ENCODE results near the gene TPCN2.

The TPCN2 gene

DNA sequence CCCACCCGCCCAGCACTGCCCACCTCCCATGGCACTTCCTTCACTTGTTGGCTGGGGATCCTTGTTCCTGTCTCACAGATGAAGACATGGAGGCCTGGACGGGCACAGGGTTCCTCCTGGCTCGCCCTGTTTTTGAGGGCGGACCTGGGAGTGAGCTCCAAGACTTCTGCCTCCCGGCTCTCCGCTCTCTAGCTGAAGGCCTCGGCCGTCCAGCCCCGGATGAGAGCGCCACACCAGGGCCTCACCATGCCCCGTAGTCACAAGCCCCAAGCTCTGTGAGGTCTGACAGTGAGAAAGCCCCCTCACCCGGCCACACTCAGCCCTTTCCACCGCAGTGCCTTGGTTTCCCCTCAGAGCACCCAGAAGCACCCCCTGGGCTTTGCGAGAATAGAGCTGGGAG lies 9.1 kb downstream of the TPCN2 start:
- no peak for DNase-seq (ENCODE audit: low read depth in 2 of 2)

DNA sequence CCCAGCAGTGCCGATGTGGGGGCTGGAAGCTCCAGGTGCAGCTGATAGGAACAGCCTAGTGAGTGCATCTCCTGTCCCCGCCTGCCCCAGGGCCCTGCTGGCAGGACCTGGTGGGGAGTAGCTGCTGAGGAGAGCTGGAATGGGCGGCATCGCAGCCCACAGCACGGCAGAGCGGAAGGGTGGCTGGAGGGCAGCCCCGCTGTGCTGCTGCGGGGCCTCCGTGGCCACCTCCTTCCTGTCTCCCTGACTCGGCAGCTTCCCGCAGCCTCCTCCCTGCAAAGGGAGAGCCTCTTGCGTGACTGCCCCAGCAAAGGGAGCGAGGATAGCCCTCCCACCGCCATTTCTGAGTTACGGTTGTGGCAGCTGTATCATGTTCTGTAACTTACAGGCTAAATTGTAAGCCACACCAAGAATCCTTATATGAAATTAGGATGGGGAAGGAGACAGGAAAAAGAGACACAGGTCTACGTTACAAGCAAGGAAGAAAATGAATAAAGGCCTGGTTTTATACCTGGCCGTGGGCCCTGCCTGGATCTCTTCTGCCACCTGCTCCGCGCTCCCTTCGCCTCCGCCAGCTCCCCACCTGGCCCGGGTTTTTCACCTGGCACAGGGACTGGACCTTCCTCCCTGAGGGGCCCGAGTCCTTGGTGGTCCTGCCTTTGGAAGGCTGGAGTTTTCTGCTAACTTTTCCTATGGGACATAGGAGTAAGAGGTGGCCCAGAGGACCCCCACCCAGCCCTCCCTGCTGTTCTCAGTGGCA lies 10.0 kb downstream of the TPCN2 start:
- no peak for DNase-seq (ENCODE audit: low read depth in 2 of 2)

DNA sequence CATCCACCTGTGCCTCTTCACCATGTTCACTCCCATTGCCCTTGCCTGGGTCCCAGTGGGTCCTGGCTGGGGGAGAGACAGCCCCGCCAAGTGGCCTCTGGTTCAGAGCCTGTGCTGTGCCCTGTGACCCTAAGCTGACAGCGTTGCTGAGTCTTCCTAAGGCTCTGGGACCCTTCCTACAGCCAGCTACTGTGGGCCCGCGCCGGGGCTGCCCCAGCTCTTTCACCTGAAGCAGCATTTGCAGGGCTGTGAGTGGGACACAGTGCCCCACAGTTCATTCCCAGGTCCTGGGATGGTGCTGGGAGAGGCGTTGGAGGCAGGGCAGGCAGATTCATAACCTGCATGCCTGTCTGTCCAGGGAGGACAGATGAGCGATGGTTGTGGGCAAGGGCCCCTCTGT lies 10.7 kb downstream of the TPCN2 start:
- no peak for DNase-seq (ENCODE audit: low read depth in 2 of 2)

DNA sequence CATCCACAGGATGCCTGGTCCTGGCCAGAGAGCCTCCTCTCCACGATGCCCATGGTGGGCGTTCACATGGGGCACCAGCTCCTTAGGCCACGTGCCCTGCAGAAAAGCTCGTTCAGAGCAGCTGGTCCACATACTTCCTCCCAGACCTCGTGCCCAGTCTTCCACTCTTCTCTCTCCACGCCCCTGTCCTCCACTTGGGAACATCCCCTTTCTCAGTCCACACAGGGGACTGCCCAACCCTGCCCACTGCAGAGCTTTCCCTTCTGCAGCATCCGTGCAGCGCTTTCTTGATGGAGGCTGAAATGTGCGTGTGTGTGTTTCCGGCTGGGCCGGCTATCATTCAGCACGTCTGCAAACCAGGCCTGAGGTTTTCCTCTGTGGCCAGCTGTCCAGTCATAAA lies 11.3 kb downstream of the TPCN2 start:
- DNase-seq (ENCODE audit: low read depth in 2 of 2), result no peak

DNA sequence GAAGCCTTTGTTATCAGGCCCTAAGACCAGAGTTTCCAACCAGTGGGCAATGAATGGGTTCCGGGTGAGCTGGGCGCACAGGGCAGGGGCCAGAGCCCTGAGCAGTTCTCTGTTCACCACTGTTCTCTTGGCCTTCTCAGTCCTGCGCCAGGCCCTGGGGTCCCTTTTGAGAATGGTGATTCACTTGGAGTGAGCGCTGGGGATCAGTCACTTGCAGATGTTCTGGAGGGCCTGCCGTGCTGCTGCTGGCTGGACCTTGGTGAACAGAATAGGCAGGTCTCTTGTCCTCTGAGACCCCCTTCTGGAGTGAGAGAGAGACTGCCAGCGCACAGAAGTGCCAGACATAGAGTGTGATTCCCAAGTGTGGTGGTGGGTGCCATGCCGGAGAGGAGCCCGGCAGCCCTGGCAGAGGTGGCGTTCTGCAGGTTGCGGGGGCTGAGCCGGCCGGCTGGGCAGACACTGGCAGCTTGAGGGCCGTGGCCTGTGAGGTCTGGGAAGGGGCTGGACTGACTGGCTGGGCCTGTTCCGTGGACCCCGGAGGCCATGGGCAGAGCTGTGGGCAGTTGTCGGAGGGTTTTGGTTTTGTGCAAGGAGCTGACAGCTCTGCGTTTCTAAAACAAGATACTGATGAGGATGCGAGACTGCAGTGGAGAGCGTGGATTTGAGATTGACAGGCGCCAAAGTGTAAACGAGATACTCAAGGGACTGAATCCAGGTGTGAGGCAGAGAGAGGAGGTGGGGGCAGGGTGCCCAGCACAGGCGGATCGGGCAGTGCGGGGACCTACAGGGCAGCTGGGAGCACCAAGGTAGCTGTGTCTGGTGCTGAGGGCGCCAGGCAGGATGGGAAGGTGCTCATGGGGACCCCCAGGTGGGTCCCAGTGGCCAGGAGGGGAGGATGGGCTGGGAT lies 12.3 kb downstream of the TPCN2 start:
- DNase-seq (ENCODE audit: low read depth in 2 of 2), result no peak

DNA sequence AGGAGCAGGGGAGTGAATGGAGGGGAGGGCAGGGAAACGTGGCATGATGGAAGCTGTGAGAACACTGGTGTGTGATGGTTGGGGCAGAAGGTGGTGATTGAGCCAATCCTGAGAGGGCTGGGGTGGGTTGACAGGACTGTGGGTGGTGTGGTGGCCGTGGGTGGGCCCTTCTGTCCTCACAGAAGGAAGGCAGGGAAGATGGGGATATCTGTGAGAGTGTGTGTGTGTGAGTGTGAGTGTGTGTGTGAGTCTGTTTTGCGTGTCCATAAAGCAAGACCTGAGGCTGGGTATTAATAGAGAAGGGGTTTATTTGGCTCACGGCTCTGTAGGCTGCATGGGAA lies 13.0 kb downstream of the TPCN2 start:
- no peak for DNase-seq (ENCODE audit: low read depth in 2 of 2)

DNA sequence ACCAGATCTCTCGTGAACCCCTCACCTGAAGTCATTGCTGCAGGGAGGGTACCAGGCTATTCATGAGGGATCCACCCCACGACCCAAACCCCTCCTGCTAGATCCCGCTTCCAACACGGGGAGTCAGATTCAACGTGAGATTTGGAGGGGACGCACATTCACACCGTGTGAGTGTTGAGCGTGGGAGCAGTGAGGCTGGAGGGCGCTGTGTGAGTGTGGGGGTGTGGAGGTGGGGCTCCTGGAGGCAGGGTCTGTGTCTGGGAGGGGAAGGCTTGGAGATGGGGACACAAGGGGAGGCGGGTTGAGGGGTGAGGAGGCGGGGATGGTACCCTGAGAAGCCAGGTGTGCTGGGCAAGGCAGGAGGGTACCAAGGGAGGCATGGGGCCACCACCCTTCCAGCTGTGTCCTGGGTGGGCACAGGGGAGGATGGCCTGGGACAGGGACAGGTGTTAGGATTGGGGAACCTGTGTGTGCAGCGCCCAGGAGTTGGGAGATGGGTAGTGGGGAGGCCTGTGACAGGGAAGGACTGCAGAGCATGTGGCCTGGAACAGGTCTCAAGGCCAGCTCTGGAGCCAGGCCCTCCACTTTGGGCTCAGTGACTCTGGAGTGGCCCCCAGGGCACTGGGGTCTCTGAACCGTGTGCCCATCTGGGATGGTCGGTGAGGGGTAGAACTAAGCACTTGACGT lies 13.6 kb downstream of the TPCN2 start:
- DNase-seq (ENCODE audit: low read depth in 2 of 2), result no peak

DNA sequence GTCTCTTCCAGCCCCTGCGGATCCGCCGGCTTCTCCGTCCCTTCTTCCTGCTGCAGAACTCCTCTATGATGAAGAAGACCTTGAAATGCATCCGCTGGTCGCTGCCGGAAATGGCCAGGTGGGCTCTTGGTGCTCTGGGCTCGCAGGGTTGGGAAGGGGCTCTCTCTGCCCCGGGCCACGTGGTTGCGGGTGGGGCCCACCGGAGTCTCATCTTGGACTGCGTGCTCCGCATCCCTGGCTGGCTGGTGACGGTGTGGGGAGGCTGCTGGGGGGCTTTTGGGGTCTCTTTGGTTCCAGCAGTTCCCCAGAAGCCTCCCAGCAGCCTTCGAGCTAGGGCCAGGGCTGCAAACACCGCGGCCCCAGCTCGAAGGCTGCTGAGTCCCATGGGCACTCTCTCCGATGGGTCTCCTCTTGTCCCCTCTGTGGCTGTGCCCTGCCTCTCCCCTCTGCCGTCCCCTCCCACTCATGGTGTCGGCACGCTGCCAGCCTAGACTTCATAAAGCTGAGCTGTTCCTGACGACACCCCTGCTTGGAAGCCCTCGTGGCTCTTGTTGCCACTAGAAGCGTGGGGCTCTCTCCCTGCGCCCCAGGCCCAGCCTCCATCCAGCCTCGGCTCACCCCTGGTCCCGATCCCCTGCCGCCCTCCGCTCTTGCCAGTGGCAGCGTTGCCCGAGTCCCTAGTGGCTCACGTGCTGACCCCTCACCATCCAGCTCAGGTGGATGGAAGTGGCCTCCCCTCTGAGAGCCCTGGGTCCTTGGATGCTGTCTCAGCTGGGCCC lies 14.3 kb downstream of the TPCN2 start:
- no peak for DNase-seq (ENCODE audit: low read depth in 2 of 2)

DNA sequence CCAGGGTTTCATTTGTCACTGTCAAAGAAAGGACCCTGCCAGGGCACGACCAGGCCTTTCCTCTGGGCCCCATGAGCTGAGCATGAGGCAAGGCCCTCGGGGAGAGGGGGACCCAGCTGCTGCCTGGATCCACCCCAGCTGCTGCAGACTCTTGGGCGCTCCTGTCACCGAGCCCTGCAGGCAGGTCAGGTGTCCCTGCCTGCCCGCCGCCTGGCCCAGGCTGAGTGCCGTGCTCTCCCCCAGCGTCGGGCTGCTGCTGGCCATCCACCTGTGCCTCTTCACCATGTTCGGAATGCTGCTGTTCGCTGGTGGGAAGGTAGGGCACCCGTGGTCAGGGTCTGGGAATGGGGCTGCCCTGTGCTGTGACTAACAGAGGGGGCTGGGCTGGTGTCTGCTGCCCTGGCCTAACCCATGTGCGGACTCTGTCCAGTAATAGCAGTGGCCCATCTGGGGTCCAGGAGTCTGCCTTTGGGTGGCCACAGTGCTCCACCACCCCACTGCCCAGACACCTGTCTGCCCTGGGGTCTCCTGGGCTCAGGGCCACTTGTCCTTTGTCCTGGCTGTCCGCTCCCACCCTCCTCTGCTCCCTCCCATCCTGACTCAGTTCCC lies 15.0 kb downstream of the TPCN2 start:
- DNase-seq (ENCODE audit: low read depth in 2 of 2), result no peak

DNA sequence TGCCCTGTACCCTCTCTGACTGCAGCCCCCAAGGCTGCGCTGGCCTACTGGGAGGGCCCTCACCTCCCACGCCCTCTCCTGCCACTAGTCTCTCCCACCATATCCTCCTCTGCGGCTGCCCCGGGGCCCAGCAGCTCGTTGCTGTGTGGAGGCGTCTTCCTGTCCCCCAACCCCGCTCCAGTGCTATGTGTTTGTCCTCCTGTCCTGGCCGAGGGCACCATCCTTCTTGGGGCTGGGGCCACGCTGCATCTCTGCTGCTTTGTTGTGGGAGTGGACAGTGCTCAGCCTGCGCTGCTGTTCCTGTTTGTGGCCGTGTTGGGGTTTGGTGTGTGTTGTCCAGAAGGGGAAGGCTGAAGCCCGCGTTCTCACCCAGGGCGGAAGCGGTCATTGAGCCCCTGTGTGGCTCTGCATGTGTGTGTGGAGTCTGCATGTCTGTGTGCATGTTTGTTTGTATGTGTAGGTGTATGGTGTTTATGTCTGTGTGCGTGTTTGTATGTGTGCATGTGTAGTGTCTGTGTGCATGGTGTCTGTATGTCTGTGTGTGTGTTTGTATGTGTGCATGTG lies 15.7 kb downstream of the TPCN2 start:
- DNase-seq (ENCODE audit: low read depth in 2 of 2), result no peak

DNA sequence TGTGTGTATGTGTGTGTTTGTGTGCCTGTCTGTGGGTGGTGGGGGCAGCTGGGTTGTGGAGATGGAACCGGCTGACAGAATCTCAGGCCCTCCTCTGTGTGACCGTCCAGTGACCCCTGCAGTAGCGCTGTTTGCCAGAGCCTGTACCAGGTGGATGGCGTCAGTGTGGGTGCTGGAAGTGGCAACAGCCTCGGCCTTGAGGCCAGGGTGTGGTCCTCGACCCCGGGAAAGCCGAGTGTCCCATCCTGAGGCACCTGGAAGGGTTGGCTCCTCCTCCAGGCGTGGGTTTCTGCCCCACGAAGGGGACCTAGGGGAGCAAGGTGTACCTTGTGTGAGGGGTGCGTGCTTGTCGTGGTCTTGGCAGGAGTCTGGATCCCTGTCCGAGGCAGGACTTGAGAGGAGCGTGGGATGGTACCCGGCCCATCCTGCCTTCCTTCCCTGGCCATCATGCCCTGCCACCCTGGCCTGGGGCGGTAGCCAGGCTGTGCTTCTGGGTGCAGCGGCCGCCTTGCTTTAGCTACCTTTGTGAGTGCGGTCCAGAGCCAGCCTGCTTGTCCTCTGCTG lies 16.5 kb downstream of the TPCN2 start:
- no peak for DNase-seq (ENCODE audit: low read depth in 2 of 2)

DNA sequence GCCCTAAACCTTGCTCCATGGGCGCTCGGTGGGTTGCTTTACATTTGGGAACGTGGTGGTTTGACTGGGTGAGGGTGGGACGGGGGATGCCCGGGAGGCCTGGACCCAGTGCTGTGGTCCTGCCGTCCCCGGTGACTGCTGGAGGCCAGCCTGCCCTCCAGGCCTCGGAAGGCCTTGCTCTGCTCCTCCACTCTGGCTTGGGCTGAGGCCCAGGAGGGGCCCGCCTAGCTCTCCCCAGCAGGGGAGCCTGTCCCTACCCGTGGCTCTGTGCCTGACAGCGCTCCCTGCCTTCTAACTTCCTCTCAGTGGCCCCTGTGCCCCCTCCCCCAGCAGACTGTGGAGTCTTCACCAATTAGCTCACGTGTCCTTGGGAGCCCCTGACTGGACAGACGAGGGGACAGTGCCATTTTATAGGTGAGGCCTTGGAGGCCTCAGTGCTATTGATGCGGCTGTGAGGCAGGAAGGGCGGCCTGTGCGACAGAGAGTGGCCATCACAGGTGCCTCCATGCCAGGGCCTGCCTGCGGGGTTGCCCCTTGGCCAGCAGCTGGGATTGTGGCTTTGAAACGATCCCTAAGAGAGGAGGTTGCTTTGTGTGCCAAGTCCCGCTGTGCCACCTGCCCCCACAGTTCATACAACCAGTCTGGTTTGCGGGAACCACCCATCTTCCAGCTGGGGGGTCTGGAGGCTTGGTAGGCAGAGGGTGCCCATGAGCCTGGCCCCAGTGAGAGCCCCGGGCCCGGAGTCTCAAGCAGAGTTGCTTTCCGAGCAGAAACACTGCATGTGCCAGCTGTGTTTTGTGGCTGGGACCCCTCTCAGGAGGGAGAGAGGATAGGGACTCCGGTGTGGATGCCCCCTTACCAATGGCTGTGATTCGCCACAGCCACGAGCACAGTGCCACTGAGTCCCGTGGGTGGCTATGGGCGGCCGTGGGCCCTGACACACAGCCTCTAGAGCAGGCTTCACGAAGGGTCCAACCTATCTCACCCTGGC lies 17.7 kb downstream of the TPCN2 start:
- DNase-seq (ENCODE audit: low read depth in 2 of 2), result no peak

DNA sequence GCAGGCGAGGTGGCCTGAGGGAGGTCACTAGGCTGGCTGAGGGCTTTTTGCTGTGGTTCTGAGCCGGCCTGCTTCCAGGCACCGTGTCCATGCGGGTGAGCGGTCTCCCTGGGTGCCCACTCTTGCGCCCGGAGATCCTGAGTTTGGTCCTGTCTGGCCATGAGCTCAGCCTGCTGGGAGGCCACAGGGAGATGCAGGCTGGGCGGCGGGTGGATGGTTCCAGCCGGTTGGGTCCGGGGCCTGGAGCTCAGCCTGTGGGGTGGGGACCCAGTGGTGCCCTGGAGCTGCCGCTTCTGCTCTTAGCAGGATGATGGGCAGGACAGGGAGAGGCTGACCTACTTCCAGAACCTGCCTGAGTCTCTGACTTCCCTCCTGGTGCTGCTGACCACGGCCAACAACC lies 18.5 kb downstream of the TPCN2 start:
- DNase-seq (ENCODE audit: low read depth in 2 of 2), result no peak

DNA sequence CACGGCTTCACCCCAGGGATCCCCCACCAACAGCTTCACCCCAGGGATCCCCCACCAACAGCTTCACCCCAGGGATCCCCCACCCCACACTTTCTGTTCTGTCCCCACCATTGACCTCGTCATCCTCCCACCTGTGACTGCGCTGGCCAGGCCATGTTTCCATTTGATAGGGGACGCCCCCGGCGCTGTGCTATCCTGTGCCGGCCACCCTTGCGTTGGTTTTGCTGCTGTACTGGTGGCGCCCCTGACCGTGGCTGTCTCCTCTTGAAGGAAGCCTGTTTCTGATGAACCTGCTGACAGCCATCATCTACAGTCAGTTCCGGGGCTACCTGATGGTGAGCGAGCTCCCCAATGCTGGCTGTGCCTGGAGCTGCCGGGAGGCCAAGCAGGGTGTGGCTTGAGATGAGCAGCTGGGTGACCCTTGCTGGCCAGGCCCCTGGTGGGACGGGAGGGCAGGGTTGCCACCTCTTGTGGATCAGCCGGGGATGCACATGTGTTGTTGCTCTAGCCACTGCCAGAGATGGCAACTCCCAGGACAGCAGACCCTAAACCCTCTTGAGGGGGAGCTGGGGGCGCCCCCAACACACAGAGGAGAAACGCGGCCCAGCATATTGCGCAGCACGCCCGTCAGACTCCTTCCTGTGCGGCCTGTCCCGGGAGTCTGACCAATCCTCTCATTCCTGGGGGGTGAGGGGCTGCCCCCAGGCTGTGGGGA lies 22.5 kb downstream of the TPCN2 start:
- DNase-seq (ENCODE audit: low read depth in 2 of 2), result no peak

DNA sequence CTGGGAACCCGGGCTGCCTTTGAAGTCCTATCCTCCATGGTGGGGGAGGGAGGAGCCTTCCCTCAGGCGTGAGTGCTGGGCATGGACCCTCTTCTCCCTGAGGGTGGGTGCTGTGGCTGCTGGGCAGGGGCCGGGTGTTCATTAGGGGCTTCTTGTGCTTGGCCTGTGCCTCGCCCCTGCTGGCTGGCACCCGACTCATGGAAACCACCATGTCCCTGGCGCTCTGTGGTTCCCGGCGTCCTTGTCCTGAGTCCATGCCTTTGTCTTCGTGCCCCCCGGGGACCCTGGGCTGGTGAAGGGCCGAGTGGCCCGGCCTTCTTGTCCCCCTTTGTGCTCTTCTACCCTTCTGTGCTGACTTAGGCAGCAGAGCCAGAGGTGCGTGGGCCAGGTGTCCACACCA lies 23.2 kb downstream of the TPCN2 start:
- DNase-seq (ENCODE audit: low read depth in 2 of 2), result no peak

DNA sequence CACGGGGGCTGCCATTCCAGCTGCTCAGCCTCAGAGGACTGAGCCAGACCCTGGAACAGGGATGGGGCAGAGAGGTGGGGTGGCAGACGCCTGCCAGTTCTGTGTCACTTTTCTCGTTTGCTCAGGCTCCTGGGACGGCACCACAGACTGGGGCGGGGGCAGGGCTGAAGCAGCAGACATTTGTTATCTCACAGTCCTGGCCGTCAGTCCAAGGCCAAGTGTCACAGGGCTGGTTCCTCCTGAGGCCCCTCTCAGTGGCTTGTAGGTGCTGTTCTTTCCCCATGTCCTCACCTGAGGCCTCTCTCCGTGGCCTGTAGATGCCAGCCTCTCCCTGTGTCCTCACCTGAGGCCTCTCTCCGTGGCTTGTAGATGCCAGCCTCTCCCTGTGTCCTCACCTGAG lies 24.7 kb downstream of the TPCN2 start:
- DNase-seq (ENCODE audit: low read depth in 2 of 2), result no peak

DNA sequence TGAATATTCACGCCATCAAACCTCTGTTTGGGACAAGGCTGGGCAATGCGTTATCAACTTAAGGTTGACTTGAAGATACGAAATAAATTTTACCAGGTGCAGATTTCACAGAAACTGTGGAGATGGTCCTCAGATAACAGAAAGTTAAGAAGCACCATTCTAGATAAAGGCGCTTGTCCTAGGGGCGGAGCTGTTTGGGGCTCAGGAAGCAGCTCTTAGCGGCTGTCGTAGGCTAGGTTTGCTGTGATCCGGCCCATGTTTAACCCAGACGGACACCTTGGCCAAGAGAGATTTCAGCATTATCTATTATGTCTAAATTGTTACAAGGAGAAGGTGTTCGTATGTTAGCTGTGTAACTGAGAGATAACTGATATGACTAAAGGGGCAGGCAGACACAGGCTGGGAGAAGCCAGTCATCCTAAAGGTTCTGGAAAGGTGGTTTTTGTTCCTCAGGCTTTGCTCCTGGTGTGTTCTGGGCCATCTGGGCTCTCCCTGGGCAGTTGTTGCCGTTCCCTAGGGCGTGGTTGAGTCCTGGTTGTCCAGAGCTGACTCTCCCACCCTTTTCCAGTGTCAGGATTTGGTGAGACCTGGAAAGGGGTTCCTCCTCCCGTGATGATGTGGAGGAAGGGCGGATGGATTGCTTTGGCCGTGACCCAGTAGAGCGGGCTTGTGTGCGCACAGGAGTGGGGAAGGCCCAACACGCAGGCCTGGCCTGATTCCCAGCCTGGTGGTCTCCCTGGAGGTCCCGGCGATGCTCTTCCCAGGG lies 25.8 kb downstream of the TPCN2 start:
- no peak for DNase-seq (ENCODE audit: low read depth in 2 of 2)
